Vagina (tissue), 2 donors: ENCODE results near the gene TOMM20. TPM values are rescaled to one million over a fixed set of nuclear protein-coding genes. Genes with fewer than 3 reads are reported as not detected.

ENCODE experiments used
- DNase-seq, 2 donors: peaks; one replicate each; pipeline ENCODE4 v3.0.0-alpha.2; 2017; ENCODE audit errors: extremely low spot score in 2 of 2
- H3K27ac ChIP-seq: fragments of 200-600 bp; sonication (generic); one replicate; pipeline ENCODE4 v1.5.1; 2019
- H3K27me3 ChIP-seq: fragments of 200-600 bp; sonication (generic); one replicate; pipeline ENCODE4 v1.5.1; 2019
- H3K36me3 ChIP-seq, 2 donors: fragments of 200-600 bp; sonication (generic); one replicate each; pipeline ENCODE4 v1.5.1; 2017 to 2019
- H3K4me1 ChIP-seq: fragments of 200-600 bp; sonication (generic); one replicate; pipeline ENCODE4 v1.5.1; 2019
- H3K4me3 ChIP-seq, 2 donors: fragments of 200-600 bp; sonication (generic); 1 replicate in 1 of 2; 2 replicates in 1 of 2; pipeline ENCODE4 v1.5.1; 2016 to 2019
- H3K9me3 ChIP-seq: fragments of 200-600 bp; sonication (generic); one replicate; pipeline ENCODE4 v1.5.1; 2019
- POLR2A ChIP-seq, 2 donors: fragments of 450-650 bp; IDR thresholded peaks; one replicate each; pipeline ENCODE4 v1.6.1; 2017; ENCODE audit warnings: antibody characterized with exemption in 2 of 2, mild to moderate bottlenecking in 2 of 2, moderate library complexity in 2 of 2
- POLR2AphosphoS5 ChIP-seq, 2 donors: sonication (generic); formaldehyde crosslinking; IDR thresholded peaks; one replicate each; pipeline ENCODE4 v1.9.0; 2017; ENCODE audit warnings: antibody characterized with exemption in 2 of 2, mild to moderate bottlenecking in 2 of 2, low read depth in 1 of 2; ENCODE audit not compliant: insufficient read depth in 1 of 2
- intact Hi-C: fragments of 100-400 bp; cut with DNase I; formaldehyde crosslinking; loops from one replicate; pipeline ENCODE4 v1.15.1; 2023
- total RNA-seq: library from RNA; depleted of rRNA; stranded (reverse); fragments of >200 nt; gene quantifications from one replicate; pipeline ENCODE4 v1.2.3, GENCODE V29; 2016
- TF ChIP-seq, protein P1 (sequence below), 3 experiments: fragments of 450-650 bp in 2 of 3; fragments of 200-600 bp in 1 of 3; sonication (generic) in 1 of 3; IDR thresholded peaks; one replicate each; pipeline ENCODE4 v1.5.1; 2017 to 2019; ENCODE audit warnings: antibody characterized with exemption in 3 of 3, mild to moderate bottlenecking in 2 of 3, moderate library complexity in 2 of 3

TOMM20 gene
- total RNA-seq, 1 donor from 2014 or later: 71.9 TPM

- DNase-seq: no peak
- intact Hi-C loops: loop anchor here (5.0 kb wide), 3 partner anchors 102 to 582 kb away; no protein-coding TSS in a partner anchor
- no peaks in the 10 kb centered on the region for H3K9me3 ChIP-seq
- TF ChIP-seq POLR2AphosphoS5 (IDR thresholded peaks at IDR 0.05; ENCODE audit: insufficient read depth in 1 of 2, low read depth in 1 of 2) (peak; percentile 51 to 76), POLR2A (IDR thresholded peaks at IDR 0.05) (no peak)
- no peaks in the 10 kb centered on the region for H3K36me3 ChIP-seq
- H3K4me3 ChIP-seq: no peak overlapping the region
- H3K4me1 ChIP-seq: peaks cover 87% of the 10 kb centered on the region
- no peaks in the 10 kb centered on the region for H3K27me3 ChIP-seq
- peak overlapping the region; percentile 78 for H3K27ac ChIP-seq
Measured at GRCh38 chr1:235079443-235080296, 49.0 kb downstream of the TOMM20 start.

DNA sequence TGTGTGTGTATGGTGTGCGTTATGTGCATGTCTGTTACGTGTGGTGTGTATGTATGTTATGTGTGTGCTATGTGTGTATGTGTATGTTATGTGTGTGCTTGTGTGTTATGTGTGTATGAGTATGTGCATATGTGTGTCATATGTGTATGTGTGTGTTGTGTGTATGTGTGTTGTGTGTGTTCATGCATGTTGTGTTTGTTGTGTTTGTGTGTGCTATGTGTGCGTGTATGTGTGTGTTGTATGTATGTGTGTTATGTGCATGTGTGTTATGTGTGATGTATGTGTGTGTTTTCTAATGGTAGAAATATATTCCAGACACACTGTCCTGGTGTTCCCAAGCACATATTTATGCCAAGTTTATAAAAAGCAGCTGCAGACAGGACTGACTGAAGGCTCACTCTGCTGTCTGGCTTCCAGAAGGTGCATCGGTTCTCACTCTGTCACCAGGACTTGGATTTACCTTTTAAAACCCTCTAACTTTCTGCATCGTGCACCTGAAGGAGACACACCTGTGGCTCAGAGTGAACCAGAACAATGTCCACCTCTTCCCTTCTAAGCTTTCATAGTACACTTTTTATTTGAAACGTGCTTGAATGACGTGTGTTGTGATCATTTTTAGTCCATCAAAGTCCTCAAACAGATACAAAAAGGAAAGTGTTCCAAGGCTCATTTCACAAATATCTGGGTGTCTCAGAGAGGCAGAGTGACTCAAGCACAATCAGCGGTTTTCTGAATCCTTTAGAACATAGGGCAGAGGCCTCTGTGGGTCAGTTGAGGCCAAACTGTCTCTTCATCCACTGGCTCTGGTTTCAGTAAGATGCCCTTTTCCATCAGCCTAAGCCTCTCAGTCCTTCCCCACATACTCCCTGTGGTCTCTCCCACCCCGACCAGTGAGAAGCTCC, 49.9 kb downstream of the TOMM20 start:
- TF ChIP-seq, protein P1, sequence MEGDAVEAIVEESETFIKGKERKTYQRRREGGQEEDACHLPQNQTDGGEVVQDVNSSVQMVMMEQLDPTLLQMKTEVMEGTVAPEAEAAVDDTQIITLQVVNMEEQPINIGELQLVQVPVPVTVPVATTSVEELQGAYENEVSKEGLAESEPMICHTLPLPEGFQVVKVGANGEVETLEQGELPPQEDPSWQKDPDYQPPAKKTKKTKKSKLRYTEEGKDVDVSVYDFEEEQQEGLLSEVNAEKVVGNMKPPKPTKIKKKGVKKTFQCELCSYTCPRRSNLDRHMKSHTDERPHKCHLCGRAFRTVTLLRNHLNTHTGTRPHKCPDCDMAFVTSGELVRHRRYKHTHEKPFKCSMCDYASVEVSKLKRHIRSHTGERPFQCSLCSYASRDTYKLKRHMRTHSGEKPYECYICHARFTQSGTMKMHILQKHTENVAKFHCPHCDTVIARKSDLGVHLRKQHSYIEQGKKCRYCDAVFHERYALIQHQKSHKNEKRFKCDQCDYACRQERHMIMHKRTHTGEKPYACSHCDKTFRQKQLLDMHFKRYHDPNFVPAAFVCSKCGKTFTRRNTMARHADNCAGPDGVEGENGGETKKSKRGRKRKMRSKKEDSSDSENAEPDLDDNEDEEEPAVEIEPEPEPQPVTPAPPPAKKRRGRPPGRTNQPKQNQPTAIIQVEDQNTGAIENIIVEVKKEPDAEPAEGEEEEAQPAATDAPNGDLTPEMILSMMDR (IDR thresholded peaks at IDR 0.05): no peak
- no peak for TF ChIP-seq POLR2A (IDR thresholded peaks at IDR 0.05)
- TF ChIP-seq POLR2AphosphoS5 (IDR thresholded peaks at IDR 0.05; ENCODE audit: insufficient read depth in 1 of 2, low read depth in 1 of 2): no peak
- intact Hi-C loops: no loop called here
- Histone ChIP-seq H3K4me1 (peaks cover 91% of the 10 kb centered on the region), H3K27me3 (no peaks in the 10 kb centered on the region), H3K4me3 (no peak overlapping the region), H3K36me3 (no peaks in the 10 kb centered on the region), H3K9me3 (no peaks in the 10 kb centered on the region), H3K27ac (peak overlapping the region; percentile 78)
- DNase-seq: no peak

- H3K27me3 ChIP-seq: no peaks in the 10 kb centered on the region
- intact Hi-C loops: no loop called here
- H3K4me1 ChIP-seq: peaks cover 91% of the 10 kb centered on the region
- no peak overlapping the region for H3K4me3 ChIP-seq
- no peak for TF ChIP-seq POLR2AphosphoS5 (IDR thresholded peaks at IDR 0.05; ENCODE audit: insufficient read depth in 1 of 2, low read depth in 1 of 2)
- TF ChIP-seq POLR2A (IDR thresholded peaks at IDR 0.05): no peak
- TF ChIP-seq, protein P1 (IDR thresholded peaks at IDR 0.05): no peak
- H3K9me3 ChIP-seq: no peaks in the 10 kb centered on the region
- DNase-seq: no peak
- peak overlapping the region; percentile 55 for H3K27ac ChIP-seq
- H3K36me3 ChIP-seq: no peaks in the 10 kb centered on the region
Measured at GRCh38 chr1:235077571-235078479, 50.8 kb downstream of the TOMM20 start.

DNA sequence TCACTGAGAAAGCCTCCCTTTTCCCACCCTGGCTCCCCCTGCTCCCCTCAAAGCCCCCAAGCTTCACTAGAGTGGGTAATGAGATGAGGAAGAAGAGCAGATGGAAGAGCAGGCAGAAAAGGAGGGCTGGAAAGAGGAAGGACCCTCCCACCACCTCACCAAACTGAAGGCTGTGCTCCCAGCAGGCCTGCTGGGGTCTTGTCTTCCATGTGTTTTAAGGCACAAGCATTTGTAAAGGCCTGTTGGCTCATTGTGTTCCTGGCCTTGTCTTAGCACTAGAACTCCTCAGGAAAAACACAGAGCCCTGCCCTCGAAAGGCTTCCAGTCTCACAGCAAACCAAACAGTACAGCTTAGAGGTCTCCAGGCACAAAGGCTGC, 51.5 kb downstream of the TOMM20 start:
- no peak for DNase-seq
- Histone ChIP-seq H3K36me3 (no peaks in the 10 kb centered on the region), H3K4me3 (no peak overlapping the region), H3K4me1 (peaks cover 84% of the 10 kb centered on the region), H3K9me3 (no peaks in the 10 kb centered on the region), H3K27me3 (no peaks in the 10 kb centered on the region), H3K27ac (peak overlapping the region; percentile 55)
- TF ChIP-seq POLR2AphosphoS5 (IDR thresholded peaks at IDR 0.05; ENCODE audit: insufficient read depth in 1 of 2, low read depth in 1 of 2) (no peak), POLR2A (IDR thresholded peaks at IDR 0.05) (no peak)
- TF ChIP-seq, protein P1 (IDR thresholded peaks at IDR 0.05): no peak
- intact Hi-C loops: no loop called here
